A673 (cell line): ENCODE data around the gene ZDHHC19.

Experiments
- CTCF ChIP-seq: fragments of 300-800, 200-600 bp; sonication (generic); conservative IDR thresholded peaks from 2 replicates; pipeline ENCODE4 v1.5.1; 2017; ENCODE audit warnings: low read depth, mild to moderate bottlenecking, antibody characterized with exemption, low read length, moderate library complexity, mixed read lengths
- EZH2 ChIP-seq: fragments of 200-600 bp; sonication (generic); IDR thresholded peaks from 2 replicates; pipeline ENCODE4 v1.6.1; 2017; ENCODE audit warnings: borderline replicate concordance, low read depth, mild to moderate bottlenecking, mixed read lengths, antibody characterized with exemption, low read length; ENCODE audit not compliant: poor library complexity, severe bottlenecking

- TF ChIP-seq CTCF (no peak), EZH2 (no peak)
Observed at GRCh38 chr3:196174652-196175051, 36.5 kb downstream of the ZDHHC19 start.
